HG03439 (cell line): Measurements from ENCODE around the gene AIF1.

ENCODE experiments used
- ATAC-seq: cut with Tn5 transposase; IDR thresholded peaks from one replicate; pipeline ENCODE4 v1.9.1; 2021; ENCODE audit warnings: mild to moderate bottlenecking, moderate library complexity; ENCODE audit not compliant: unreplicated experiment

Gene AIF1

DNA sequence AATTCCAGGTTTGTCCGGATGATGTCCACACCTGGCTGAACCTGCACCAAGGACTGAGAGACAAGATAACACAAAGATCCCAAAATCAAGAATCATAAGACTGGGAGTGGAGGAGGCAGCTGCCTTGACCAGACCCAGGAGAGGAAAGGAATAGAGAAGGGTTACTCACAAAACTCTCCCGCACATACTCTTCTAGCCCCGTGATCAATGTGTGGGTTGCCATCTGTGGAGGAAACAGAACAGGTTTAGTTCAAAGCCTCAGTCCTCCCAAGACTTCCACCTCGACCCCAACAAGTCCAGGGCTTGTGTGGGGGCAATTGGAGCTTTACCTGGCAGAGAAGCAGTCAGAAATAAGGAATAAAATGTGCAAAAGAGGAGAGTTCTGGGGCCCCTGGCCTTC, 26.3 kb downstream of the AIF1 start:
- no peak for ATAC-seq

DNA sequence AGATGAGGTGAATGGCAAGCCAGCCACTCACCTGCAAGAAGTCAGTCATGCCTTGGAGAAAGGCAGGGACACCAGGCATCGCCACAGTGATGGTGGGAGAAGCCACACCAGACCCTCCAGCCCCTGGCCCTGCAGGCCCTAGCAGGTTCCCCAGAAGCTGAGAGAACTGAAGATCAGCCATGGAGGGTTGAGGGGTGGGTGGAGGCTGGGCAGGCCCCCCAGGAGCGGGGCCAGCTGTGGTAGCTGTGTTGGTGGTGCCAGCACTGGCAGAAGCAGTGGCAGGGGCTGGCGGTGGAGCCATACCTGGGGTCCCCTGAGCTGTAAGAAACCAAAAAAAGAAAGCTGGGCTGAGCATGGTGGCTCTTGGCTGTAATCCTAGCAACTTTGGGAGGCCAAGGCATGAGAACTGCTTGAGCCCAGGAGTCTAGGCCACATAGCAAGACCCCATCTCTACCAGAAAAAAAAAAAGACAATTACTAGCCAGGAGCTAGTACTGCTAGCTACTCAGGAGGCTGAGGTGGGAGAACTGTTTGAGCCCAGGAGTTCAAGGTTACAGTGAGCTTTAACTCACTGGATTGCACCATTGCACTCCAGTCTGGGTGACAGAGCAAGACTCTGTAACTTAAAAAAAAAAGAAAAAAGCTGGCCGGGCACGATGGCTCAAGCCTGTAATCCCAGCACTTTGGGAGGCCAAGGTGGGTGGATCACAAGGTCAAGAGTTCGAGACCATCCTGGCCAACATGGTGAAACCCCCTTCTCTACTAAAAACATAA, 27.9 kb downstream of the AIF1 start:
- ATAC-seq = no peak

DNA sequence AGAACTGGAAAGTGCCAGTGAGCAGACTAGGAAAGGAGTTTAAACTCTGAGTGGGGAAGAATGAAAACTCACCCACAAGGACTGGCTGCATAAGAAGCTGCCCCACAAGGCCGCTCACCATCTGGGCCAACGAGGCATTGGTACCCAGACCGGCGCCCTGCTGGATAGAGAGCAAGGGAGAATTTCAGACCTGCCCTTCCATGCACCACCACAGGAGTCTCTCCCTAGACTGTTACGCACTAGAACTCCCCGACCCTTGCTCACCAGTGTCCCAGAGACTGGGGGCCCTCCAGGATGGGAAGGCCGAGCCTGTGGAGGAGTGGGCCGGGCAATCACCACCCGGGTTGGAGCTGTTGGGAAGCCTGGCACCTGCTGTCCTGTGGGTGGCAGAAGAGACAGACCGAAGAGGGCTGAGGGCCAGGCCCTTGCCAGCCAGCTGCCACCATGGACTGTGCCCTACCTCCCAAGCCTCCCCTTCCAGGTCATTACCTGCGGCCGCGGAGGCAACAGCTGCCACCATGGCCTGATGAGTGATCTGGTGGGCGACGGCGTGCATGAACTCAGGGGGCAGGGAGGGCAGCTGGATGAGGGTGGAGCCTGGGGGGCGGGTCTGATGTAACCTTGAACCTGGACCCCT, 28.9 kb downstream of the AIF1 start:
- no peak for ATAC-seq

DNA sequence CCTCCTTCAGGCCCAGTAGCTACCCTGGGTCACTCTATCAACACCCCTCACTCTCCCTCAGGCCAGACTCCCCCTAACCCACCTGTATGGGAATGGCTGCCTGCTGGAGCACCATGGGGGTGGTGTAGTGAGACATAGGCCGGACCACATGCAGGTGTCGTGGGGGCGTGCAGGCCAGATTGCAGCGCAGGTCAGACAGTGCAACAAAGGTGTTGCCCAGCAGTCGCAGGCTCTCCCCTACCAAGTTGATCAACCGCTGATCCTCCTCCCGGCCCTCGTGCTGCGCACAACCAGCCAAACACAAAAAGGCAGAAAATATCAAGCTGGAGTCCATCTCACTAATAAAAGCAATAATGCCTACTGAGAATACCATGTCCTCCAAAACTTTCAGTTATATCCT, 30.3 kb downstream of the AIF1 start:
- ATAC-seq = no peak

DNA sequence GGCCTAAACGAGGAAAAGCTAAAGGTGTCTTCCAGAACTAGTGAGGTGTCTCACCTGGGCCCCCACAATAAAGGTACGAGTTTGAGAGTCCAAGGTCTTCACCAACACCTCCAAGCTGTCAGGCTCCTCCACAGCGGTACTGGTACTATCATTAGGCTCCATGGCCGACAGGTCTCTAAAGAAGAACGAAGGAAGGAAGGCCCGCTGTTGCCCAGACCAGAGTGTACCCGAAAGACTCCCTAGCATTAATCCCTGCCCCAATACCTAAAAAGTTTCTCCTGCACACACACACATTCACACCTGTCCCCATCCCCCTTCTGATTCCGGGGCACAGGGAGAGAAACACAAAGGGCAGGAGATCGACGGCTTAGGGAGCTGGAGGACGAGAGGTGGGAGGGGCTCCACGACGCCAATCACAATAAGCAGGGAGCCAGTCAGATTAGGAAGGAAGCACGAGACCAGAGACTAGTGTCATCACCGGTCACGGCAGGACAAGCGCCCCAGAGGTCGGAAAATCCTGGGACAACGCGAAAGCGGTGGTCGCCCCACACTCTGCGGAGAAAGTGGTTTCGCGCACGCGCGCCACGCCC, 36.7 kb downstream of the AIF1 start:
- peak; percentile 27 for ATAC-seq

DNA sequence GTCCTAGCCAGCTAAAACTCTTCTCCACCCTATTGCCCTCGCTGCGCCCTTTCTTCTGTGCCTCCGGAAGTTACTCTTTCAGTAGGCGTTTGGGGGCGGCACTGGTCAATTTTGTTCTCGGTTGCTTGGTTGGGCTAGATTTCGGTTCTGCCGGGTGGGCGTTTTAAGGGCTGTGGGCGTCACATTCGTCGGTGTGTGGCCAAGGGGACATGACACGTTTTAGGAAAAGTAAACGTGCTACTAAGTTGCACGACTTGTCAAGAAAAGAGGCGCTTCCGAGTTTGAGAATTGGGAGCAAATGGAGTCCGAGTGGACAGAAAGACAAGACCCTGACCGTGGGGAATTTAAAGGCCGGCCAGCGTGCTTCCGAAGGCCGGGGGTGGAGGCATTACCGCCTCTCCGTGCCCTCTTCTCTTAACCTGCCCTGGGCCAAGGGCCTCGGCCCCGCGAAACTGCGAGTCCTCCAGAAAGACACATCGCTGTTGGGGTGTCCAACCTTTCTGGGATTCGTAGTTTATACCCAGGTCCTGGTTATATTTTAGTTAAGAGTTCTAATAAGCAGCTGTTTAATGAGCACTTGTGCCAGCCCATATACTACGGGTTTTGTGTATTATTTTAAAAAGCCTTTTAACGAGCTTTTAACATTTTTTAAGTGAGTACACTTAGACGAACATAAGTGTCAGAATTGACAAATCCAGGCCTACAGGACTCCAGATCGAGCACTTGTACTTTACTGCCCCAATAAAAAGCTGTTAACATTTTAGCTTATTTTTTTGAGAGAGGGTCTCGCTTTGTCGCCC, 38.1 kb downstream of the AIF1 start:
- ATAC-seq = peak; percentile 60

DNA sequence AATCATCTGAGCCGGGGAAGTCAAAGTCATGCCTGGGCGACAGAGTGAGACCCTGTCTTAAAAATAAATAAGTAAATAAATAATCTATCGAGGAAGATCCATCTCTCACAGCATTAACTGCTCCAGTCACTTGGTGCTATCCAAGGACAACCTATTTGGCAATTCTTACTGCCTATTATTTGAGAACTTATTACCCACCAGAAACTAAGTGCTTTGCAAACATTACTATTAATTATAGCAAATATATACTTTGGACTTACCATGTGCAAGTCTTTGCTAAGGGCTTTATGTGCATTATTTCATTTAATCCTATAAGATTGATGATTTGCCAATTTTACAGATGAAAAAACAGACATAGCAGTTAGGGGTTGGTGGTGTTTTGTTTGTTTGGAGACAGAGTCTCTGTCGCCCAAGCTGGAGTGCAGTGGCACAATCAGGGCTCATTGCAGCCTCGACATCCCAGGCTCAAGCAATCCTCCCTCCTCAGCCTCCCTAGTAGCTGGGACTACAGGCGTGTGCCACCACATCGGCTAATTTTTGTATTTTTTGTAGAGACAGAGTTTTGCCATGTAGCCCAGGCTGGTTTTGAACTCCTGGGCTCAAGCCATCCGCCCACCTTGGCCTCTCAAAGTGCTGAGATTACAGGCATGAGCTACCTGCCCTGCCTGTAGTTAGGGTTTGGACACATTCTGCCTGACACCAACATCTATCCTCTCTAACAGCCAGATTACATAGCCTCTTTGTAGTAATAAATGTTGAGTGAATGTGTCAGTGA, 39.7 kb downstream of the AIF1 start:
- no peak for ATAC-seq

DNA sequence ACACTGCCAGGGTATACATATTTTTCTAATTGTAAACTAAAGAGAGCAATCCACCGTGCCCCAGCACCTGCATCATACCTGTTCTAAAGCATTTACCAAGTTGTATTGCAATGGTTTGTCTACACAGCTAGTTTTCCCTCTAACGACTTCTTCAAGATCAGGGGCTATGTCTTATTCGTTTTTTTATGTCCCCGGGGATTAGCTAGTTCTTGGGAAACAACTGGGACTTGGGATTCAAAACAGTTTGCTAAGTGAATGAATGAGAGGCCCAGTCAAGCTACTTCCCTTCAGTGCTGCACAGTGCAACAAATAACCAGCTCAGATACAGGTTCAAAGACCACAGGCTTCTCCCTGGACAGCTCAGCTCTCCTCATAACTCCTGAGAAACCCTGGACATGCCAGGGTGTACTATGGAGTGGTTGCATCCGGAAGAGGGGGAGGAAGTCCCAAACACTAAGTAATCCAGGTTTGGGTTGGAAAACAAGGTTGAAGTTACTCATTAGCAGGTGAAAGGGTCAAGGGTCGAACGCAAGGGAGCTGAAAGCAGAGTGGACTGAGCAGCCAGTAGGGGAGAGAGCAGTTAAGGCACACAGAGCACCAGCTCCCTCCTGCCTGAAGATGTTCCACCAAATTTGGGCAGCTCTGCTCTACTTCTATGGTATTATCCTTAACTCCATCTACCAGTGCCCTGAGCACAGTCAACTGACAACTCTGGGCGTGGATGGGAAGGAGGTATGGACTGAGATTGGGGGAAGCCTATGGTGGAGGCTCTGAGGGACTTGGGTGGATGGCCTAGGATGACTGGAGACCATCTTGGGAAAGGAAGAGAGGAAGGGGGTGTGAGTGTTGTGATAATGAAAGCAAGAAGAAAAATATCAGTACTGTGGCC, 40.6 kb downstream of the AIF1 start, which contains the start of gene APOM:
Gene APOM (plus strand): TSS at position 546 of the 889 bp plus-strand sequence. CDS start 73 bp downstream, at position 619.
- ATAC-seq = no peak

DNA sequence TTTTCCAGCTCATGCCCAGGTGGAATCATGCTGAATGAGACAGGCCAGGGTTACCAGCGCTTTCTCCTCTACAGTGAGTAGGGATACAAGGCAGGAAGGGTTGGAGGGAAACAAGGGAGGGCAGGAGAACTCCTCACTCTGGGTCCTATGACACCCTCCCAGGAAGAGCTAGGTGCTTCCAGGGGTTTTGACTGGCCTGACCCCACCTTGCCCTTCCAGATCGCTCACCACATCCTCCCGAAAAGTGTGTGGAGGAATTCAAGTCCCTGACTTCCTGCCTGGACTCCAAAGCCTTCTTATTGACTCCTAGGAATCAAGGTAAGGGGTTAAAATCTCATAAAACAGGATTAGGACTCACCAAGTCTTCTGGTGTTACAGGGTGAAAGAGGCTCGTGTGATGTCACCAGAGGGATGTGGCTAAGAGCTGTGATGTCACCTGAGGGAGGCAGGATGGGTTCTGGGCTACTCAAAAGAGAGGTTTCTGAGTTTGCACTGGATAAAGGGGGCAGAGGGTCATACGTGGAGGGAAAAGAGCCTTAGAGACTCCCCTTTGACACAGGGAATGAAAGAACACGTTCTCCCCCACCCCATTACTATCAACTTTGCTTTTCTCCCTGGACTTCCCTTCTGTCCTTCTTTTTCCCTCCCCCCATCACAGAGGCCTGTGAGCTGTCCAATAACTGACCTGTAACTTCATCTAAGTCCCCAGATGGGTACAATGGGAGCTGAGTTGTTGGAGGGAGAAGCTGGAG, 42.5 kb downstream of the AIF1 start:
- no peak for ATAC-seq

DNA sequence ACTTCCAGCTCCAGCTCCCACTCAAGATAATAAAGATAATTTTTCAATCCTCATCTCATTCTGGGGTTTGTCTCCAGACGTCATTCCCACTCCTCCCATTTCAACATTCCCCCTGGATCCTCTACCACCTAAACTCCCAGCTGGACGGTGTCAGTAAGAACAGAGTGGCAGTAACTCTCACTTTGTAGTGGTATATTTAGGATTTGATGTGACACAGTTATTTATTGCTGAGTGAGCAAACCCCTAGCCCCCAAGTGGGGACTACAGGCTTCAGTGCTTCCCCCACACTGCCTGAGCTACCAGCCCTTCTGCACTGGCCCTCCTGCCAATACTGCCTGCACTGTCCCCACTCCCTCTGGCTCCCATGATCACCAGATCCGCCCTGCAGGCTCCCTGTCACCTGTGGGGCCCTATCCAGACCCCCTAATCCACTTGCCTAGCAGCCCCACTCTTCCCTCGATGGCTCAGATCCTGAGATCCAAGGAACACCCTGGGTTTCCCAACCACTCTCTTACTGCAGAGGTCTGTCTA, 43.2 kb downstream of the AIF1 start:
- ATAC-seq = no peak

DNA sequence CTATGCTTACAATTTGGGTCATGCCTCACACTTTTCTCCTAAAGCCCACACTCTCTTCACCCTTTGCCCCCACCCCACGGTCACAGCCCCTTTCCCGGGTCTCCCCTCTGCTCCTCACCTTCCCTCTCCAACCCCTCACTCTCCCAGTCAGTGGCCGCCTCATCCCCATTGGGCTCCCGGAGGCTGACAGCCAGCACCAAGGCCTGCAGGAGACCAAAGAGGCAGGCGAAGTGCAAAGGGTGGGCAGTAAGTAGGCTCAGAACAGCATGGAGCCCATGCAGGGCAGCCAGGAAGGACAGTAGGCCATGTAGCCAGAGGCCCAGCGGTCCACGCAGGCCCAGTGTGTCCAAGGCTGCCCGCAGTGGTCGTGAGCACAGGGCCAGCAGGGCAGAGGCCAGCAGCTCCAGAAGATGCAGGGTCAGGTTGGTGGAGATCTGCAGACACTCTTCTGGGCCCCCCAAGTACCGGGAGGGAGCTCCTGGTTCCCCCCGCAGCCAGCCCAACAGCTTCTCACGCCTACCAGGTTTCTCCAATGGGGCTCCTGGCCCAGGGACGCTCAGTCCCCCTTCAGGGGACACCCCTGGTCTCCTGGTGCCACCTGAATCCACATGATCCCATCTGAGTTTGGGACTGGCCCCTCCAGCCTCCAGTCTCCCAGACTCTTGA, 44.1 kb downstream of the AIF1 start:
- ATAC-seq = no peak

DNA sequence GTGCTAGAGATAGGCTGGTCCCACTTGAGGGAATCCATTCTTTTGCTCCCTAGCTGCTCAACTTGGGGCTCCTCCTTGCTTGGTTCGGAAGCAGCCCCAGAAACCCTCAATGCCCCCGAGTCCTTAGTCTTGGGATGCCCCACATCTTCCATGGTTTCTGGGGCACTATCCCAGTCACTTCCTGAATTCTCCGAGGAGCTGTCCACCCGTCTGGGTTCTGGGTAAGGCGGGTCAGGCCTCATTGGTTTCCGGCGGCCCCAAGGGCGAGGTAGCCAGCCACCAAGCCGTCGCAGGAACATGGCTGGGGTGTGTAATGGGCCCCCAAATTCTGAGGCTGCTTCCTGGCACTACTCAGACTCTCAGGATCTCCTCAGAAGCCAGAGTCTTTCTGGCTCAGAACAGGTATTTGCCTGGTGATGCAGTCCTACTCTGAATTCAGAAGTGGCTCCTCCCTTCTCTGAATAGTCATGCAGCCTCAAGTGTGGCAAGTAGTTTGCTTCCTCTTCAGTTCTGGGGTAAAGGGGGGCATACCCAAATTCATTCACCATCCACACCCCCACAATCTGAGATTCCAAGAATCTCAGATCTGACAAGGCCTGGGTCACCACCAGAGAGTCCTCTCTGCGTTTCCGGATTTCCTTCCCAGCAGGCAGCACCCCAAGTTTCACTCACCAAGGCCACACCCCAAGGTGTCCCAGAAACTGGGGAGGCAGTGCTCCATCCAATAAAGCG, 44.8 kb downstream of the AIF1 start:
- peak; percentile 14 for ATAC-seq

DNA sequence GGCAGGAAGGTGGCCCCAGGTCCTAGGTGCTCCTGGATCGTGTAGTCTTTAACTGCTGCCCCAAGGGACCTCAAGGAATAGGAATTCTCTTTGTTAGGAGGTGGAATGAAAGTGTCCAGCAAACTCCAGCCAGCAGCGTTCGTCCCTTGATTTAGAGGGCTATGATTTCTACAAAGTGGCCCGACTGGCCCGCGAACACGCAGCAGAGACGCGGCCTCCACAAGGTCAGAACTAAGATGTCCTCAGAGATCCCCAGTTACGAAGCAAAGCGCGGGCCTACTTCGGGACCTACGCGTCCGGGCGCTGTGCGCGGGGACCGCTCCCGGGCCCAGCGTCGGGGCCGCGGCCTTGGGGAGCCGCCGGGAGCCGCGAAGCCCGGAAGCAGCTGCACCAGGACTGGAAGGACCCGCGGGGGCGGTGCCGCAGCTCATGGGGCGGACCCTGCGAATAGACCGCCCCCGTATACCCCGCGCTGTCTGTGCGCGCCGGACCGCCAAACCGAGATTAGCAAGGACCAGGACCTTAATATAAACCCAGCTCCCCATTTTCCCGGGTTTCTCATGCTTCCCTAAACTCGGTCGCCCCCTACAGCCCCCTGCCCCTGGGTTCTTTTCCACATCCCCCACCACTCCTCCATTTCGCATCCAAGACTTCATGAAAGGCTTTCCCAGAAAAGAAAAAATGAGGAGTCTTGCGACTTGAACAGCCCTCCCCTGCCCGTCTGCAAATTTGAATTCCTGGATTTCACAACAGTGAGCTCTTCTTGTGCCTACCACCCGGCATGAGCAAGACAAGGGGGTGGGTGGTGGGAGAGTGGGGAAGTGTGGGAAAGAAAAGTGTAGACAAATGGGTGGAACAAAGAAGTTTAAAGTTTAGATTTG, 45.6 kb downstream of the AIF1 start, which contains the start of gene C6orf47:
Gene C6orf47 (minus strand): TSS at position 398 of the 881 bp plus-strand sequence. CDS start 831 bp downstream, outside the sequence.
- peak; percentile 37 for ATAC-seq

DNA sequence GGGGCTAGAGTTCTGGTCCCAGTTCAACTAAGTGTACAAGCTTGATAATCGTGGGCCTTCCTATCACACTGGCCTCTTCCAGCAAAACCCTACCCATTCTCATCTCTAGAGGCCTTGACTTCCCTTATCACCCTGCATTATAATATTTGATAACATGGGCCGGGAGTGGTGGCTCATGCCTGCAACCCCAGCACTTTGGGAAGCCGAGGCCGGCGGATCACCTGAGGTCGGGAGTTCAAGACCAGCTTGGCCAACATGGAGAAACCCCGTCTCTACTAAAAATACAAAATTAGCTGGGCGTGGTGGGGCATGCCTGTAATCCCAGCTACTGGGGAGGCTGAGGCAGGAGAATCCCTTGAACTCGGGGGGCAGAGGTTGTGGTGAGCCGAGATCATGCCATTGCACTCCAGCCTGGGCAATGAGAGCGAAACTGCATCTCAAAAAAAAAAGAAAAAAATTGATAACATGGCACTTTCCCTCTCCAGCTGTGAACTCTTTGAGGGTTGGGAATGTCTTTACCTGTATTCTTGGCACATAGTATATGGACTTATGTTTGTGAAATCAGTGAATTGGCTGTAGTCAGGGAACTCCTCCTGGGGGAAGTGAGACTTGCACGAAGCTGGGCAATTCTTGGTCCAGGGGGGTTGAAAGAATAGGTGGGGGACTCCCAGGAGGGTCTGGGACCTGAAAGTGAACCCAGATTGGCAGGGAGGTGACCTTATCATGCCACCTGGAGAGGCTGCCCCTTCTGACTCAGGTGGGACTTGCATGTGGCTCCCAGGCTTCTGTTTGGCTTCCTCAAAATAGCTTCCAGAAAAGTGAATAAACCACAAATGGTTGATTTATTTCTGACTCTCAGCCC, 46.5 kb downstream of the AIF1 start:
- ATAC-seq = no peak

DNA sequence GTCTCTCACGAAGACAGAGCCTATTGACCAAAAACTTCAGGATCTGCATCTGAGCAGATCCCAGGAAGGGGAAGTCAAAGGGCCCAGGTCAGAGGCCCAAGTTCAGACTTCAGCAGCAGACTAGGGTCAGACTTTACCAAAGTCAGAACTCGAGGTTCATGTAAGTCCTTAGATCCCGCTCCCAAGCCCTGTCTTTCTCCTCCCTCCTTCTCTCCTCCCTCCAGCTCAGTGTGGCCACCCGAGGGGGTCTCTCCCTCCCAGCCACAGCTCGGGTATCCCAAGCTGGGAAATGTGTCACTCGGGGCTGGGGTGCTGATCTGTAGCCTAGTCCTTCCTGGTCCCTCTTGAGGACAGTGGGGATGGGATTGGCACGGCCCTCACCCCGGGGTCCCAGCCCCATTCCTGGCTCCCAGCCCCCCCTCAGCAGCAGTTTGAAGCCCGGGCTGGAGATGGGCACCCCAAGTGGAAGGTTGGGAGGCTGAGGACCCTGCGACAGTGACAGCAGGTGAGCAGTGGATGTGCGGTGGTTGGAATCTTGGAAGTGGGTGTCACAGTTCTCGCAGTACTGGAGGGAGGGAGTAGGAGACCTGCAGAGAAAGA, 47.2 kb downstream of the AIF1 start:
- ATAC-seq = no peak
